GM12878 (cell line): Measurements from ENCODE around the gene DPH1.

Experiments used
- CREM ChIP-seq: IDR thresholded peaks from 2 replicates; pipeline ENCODE4 v1.6.1; 2014; ENCODE audit warnings: antibody characterized with exemption, low read depth
- CTCF ChIP-seq, 3 experiments: IDR thresholded peaks in 2 of 3; conservative IDR thresholded peaks in 1 of 3; 2 replicates each; pipeline ENCODE4 v1.5.1; 2011; ENCODE audit warnings: low read depth in 3 of 3, low read length in 3 of 3, mild to moderate bottlenecking in 3 of 3, control low read depth in 2 of 3, moderate library complexity in 2 of 3, inconsistent platforms in 1 of 3, mixed read lengths in 1 of 3; ENCODE audit not compliant: control insufficient read depth in 2 of 3, insufficient read depth in 1 of 3; ENCODE audit errors: extremely low read depth in 1 of 3
- E4F1 ChIP-seq: fragments of 450-650 bp; IDR thresholded peaks from 2 replicates; pipeline ENCODE4 v1.6.1; 2018; ENCODE audit warnings: borderline replicate concordance, mild to moderate bottlenecking; ENCODE audit not compliant: partially characterized antibody
- FOXK2 ChIP-seq: fragments of 450-650 bp; IDR thresholded peaks from 2 replicates; pipeline ENCODE4 v1.6.1; 2017; ENCODE audit warnings: mild to moderate bottlenecking, moderate library complexity
- JUND ChIP-seq: IDR thresholded peaks from 2 replicates; pipeline ENCODE4 v1.6.1; 2012; ENCODE audit warnings: low read depth, mild to moderate bottlenecking, low read length, improper control_type of control experiment, moderate library complexity
- MXI1 ChIP-seq: fragments of 150-350 bp; IDR thresholded peaks from 2 replicates; pipeline ENCODE4 v1.6.1; 2011; ENCODE audit warnings: low read depth, mild to moderate bottlenecking, inconsistent platforms, low read length, improper control_type of control experiment
- NR2C2 ChIP-seq: IDR thresholded peaks from 2 replicates; pipeline ENCODE4 v1.6.1; 2011; ENCODE audit warnings: borderline replicate concordance, low read depth; ENCODE audit not compliant: control insufficient read depth, insufficient read length
- POLR2A ChIP-seq: IDR thresholded peaks from 2 replicates; pipeline ENCODE4 v1.6.1; 2011; ENCODE audit warnings: low read depth, mild to moderate bottlenecking, low read length
- POLR2AphosphoS5 ChIP-seq: IDR thresholded peaks from 2 replicates; pipeline ENCODE4 v1.6.1; 2011; ENCODE audit warnings: mild to moderate bottlenecking, low read length, inconsistent platforms
- RFX5 ChIP-seq: IDR thresholded peaks from 2 replicates; pipeline ENCODE4 v1.6.1; 2011; ENCODE audit warnings: low read depth, low read length, improper control_type of control experiment
- SIN3A ChIP-seq: IDR thresholded peaks from 2 replicates; pipeline ENCODE4 v1.6.1; 2012; ENCODE audit warnings: low read depth, low read length, improper control_type of control experiment
- SREBF1 ChIP-seq: IDR thresholded peaks from 2 replicates; pipeline ENCODE4 v1.6.1; 2012; ENCODE audit warnings: mild to moderate bottlenecking, low read length
- YY1 ChIP-seq: IDR thresholded peaks from 2 replicates; pipeline ENCODE4 v1.6.1; 2011; ENCODE audit warnings: low read depth, mild to moderate bottlenecking, low read length

GRCh38 chr17:2023692-2024571 lies 6.0 kb upstream of the DPH1 start:
- TF ChIP-seq RFX5 (no peak), POLR2A (no peak), CTCF (IDR thresholded peaks at IDR 0.05 in 2 of 3, conservative IDR thresholded peaks at IDR 0.05 in 1 of 3; ENCODE audit: control insufficient read depth in 2 of 3, extremely low read depth in 1 of 3, insufficient read depth in 1 of 3, low read depth in 3 of 3, low read length in 3 of 3) (no peak), CREM (no peak), JUND (no peak), SIN3A (no peak), FOXK2 (no peak), MXI1 (no peak), YY1 (no peak), NR2C2 (no peak), SREBF1 (no peak), POLR2AphosphoS5 (no peak), E4F1 (no peak)
